Stimulated activated CD8-positive, alpha-beta memory T cell treated with anti-CD3 and anti-CD28 coated beads, Interleukin-12 subunit alpha, Interleukin-12 subunit beta, amount 100 ng/mL, for 24 hours (primary cell): Measurements from ENCODE around the gene MAP3K10.

Source experiments
- DNase-seq: peaks from one replicate; pipeline ENCODE4 v3.0.0-alpha.2; 2020; ENCODE audit errors: extremely low read depth

Gene MAP3K10

DNA sequence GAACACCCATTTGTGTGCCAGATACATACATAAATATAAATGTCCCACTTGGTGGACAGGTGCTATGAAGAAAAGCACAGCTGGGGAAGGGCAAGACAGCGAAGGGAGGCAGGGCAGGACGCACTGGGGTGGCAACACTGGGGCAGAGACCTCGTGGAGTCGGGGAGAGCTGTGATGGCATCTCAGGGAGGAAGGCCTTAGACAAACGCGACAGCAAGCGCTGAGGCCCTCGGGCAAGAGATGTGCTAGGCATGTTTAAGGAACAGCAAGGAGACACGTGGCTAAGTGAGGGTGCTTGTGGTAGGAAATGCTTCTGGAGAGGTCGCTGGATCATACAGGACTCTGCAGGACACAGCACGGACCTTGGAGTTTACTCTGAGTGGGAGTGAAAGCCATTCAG, 58.6 kb downstream of the MAP3K10 start:
- DNase-seq: no peak

DNA sequence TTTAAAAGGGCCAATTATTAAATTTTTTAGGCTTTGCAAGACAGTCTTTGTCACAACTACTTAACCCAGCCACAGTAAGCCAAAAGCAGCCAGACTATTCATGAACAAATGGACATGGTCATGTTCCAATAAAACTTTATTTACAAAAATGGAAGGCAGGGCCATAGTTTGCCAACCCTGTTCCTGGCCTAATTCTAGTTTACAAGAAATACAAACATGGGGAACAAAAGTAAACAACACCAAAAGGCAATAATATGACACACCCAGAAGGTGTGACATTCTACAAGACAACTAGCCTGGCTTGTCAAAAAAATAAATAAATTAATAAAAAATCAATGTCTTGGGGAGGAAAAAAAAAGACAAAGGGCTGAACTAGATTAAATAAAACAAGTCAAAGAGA, 60.0 kb downstream of the MAP3K10 start:
- no peak for DNase-seq

DNA sequence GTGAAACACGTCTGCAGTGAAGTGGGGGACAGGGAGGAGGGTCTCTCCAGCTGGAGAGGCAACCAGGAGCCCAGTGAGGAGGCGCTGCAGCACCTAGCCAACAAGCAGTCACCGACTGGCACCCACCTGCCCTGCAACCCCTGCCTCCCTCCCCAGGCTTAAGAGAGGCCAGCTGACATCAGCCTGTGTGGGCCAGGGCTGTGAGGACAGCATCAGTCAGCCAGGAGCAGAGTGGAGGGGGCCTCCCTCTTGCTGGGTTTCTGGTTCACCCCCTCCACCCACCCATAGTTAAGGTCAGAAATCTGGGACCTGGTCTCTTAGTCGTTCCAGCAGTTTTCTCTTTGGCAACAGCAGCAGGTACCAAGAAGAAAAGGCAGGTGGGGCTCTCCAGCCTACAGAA, 60.8 kb downstream of the MAP3K10 start:
- no peak for DNase-seq

DNA sequence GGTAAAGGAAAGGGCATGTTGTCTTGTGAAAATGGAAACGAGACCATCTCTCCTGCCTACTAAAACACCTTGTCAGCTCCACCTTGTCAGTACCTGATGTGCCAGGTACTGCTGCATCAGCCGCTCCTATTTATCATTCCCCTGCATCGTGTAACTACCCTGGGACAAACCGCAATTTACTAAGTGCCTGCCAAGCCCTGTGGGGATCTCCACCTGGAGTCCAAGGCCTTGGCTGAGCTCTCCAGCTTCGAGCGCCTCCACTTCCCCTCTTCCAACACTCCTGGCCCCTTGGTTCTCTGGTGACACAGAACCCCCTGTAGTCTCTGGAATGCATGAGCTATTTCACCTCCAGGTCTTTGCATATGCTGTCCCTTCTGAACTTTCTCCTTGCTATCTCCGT, 61.2 kb downstream of the MAP3K10 start:
- no peak for DNase-seq

DNA sequence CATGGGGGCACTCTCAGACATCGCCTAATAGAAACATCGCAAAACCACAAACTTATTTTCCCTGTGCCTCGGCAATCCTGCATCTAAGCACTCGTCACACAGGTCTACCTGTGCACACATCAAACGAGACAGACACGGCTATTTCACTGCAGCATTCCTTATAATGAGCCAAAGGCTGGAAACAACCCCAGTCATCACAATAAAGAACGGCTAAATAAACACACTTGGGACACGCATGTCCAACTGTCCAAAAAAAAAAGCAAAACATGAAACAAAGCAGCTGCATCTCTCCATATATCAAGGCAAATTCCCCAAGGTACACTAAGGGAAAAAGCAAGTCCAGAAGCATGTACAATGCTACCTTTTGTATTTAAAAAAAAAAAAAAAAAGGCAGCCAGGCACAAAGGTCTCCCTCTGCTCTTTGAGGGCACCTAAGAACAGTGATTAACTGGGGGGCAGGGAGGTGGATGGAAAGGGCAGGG, 62.4 kb downstream of the MAP3K10 start:
- DNase-seq: no peak

DNA sequence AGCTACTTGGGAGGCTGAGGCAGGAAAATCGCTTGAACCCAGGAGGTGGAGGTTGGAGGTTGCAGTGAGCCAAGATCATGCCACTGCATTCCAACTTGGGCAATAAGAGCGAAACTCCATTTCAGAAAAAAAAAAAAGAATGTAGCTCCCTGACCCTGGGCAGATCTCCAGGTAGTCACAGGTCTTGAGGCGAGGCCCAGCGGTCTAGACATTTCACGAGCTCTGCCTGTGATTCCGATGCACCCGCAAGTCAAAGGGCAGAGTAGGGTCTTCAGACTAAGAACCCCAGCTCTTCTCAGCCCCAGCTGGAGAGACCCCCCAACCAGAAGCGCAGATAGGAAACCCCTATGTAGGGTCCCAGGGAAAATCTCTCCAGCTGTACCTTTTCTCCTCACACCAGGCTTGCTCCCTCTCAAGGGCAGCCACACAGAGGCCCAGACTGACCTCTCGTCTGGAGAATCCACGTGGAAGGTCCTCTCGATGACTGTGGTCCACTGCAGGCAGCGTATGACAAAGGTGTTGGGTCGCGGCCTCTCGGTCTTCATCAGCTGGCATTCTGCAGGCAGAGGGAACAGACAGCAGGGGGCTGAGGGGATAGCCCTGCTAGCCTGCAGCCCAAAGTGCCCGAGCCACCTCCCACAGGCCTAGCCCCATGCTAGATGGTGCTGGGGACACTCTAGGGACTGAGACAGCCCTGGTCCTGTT, 63.6 kb downstream of the MAP3K10 start:
- no peak for DNase-seq

DNA sequence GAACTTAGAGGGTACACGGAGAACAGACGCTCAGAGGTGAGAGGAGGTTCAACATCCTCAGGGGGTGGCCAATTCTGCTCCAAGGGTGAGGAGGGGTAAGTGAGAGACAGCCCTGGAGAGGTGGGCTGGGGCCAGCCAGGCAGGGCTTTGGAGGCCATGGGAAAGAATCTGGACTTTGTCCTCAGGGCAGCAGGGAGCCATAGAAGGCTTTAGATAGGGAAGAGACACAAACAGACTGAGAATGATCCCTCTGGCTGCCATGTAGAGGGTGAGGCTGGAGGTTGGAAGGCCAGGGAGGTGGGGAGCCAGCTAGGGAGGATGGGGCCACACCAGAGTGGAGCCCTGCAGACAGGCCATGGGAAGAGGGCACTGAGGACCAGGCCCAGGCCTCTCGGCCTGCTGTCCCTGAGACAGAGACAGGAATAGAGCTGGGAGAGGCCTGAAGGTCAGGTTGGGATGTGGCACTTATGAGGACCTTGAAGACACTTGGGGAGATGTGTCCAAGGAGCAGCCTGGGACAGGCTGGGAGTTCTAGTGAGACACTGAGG, 64.5 kb downstream of the MAP3K10 start:
- DNase-seq: no peak

DNA sequence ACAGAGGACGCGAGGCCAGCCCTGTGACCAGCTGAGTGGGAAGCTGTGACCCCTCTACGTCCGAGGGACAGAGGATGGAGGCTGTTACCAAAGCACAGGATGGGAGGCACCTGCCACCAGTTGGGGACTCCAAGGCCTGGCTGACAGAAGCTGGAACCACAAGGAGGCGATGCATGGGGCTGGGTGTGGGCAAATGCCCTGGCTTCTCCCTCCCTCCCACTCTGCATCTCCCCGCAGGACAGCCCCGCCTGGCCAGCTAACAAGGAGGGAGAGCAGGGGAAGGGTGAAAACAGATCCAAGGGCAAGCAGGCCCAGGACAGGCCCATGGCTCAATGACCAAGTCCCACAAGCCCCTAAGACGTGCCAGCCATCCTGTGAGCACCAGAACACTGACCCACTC, 65.3 kb downstream of the MAP3K10 start:
- no peak for DNase-seq

DNA sequence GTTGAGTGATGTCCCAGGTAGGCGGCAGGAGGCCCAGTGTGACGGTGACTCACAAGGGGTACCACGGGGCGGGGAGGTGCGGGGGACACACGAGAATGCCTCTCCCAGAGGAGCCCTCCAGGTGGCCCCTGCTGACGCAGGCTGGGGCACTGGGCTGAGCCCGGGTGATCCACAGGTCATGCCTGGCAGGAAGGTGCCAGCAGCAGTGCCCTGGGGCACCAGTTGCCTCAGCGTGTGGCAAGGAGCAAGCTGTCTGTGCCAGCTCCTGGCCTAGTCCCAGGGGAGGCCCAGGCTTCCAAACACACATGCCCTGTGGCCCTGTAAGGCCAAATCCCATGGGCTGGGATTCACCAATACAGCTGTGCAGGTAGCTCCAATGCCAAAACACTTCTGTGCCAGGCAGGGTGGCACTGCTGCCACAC, 65.9 kb downstream of the MAP3K10 start:
- no peak for DNase-seq

DNA sequence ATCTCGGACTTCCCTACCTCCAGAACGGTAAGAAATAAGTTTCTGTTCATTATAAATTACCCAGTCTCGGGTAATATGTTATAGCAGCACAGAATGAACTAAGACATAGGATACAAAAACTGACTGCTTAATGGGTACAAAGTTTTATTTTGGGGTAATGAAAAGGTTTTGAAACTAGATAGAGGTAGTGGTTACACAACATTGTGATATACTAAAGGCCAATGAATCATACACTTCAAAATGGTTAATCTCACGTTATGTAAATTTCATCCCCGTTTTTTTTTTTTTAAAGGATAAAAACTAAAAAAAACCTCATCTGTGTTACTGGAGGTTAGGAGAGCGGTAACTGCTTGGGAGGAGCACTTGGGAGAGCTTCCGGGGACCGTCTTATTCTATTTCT, 70.4 kb downstream of the MAP3K10 start:
- no peak for DNase-seq

DNA sequence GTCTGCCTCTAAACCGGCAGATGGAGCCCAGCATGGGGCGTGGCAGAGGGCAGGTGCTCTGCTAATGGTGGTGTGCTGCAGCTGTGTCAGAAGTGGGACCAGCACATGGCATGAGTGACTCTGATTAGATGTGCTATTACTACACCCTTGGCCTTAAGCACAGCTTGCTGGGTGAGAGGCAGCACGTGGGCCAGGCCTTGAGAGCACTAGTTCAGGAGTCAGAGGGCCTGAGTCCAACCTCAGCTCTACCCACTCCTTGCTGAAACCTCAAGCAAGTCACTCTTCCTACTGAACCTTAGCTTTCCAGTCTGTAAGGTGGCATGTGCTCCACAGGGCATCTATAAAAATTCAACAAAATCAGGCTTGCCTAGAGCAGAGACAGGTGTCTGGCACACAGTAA, 71.2 kb downstream of the MAP3K10 start:
- DNase-seq: no peak

DNA sequence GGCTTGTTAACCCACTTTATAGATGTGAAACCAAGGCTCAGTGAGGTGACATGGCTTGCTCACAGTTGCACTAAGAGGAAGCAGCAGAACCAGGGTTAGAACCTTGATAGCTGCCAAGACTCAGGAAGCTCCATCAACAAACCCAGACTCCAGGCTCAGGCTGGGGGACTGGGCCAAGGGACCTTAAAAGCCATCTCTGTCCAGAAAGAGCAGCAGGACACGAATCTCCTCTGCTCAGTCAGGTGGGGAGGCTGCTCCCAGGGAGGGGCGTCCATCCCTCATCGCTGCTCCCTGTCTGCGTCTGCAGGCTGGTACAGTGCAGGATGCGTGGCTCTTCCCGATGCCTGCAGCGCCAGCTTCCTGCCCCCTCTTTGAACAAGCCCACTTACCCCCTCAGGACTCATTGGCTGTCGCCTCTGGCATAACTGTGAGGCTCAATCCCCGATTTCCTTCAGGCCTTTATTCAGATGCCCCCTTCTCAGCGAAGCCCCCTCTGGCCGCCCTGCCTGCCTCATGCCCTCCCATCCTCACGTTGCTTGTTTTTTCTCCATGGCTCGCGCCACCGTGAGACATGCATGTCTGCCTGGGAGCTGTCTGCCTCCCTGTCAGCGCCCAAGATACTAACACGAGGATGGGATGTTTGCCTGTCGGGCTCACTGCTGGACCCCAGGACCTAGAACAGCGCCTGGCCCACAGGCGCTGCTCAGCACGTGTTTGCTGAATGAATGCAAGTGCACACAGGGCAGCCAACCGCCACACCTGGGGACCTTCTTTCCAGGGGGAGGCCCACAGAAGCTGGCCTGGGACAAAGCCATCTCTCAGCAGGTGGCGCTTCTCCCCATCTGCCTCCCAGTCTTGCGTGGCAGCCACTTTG, 72.5 kb downstream of the MAP3K10 start:
- no peak for DNase-seq

DNA sequence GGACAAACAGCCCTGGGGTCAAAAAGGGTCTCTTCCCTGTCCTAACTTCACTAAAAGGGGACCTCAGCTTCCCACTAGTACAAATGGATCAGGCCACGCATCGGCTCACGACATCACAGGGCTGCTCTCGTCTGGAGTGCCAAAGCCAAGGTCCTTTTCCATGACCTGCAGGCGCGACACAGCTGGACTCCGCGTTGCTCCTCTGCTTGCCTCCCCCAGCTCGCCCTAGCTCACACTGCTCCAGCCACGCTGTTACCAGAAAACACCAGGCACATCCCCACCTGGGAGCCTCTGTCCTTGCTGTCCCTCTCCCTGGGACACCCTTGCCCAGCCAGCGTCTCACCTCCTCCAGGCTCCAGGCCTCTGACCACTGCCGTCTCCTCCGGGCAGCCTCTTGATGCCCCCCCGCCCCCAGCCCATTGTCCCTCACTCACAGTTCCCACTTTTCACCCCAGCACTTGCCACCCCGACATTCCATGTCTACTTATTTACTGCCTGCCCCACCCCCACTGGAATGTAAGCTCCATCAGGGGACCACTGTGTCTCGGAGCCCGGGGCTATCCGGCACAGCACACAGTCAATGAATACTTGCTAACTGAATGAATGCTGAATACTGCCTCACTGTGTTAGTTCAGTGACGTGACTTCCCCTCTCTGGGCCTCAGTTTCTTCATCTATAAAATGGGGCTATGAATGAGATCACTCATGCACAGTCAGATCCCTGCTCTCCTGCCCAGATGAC, 73.3 kb downstream of the MAP3K10 start:
- DNase-seq: no peak
